Spleen (tissue), 11 donors: ENCODE results near the gene GMNN. TPM values are rescaled to one million over a fixed set of nuclear protein-coding genes. Genes with fewer than 3 reads are reported as not detected.

Experiments used
- DNase-seq: peaks from one replicate; pipeline ENCODE4 v3.0.0-alpha.2; 2020
- H3K27ac ChIP-seq, 8 donors: fragments of 200-600 bp; sonication (generic) in 7 of 8; 1 replicate in 4 of 8; 2 replicates in 4 of 8; pipeline versions ENCODE4 v1.5.0 to v1.8.0; 2016 to 2021; ENCODE audit warnings: inconsistent platforms in 4 of 8, mild to moderate bottlenecking in 4 of 8, moderate library complexity in 1 of 8
- H3K27me3 ChIP-seq, 7 donors: fragments of 200-600 bp; sonication (generic) in 6 of 7; replicated peaks in 1 of 7; 1 replicate in 4 of 7; 2 replicates in 3 of 7; pipeline versions ENCODE4 v1.5.0 to v1.8.0; 2016 to 2021; ENCODE audit warnings: inconsistent platforms in 3 of 7, mild to moderate bottlenecking in 1 of 7
- H3K36me3 ChIP-seq, 6 donors: fragments of 200-600 bp; sonication (generic) in 5 of 6; 1 replicate in 4 of 6; 2 replicates in 2 of 6; pipeline versions ENCODE4 v1.5.0 to v1.8.0; 2016 to 2021; ENCODE audit warnings: inconsistent platforms in 2 of 6
- H3K4me1 ChIP-seq, 6 donors: fragments of 200-600 bp; sonication (generic) in 5 of 6; 1 replicate in 3 of 6; 2 replicates in 3 of 6; pipeline versions ENCODE4 v1.5.0 to v1.8.0; 2016 to 2021; ENCODE audit warnings: inconsistent platforms in 3 of 6
- H3K4me3 ChIP-seq, 8 donors: fragments of 200-600 bp; sonication (generic) in 7 of 8; 1 replicate in 4 of 8; 2 replicates in 4 of 8; pipeline versions ENCODE4 v1.5.0 to v1.8.0; 2016 to 2021; ENCODE audit warnings: inconsistent platforms in 4 of 8, mild to moderate bottlenecking in 4 of 8, moderate library complexity in 2 of 8
- H3K9me3 ChIP-seq, 8 donors: fragments of 200-600 bp; sonication (generic) in 7 of 8; 1 replicate in 4 of 8; 2 replicates in 4 of 8; pipeline versions ENCODE4 v1.5.0 to v1.8.0; 2016 to 2021; ENCODE audit warnings: inconsistent platforms in 4 of 8
- POLR2A ChIP-seq, 3 donors: fragments of 450-650 bp; IDR thresholded peaks; one replicate each; pipeline ENCODE4 v1.5.1; 2017; ENCODE audit warnings: antibody characterized with exemption in 3 of 3, mild to moderate bottlenecking in 1 of 3
- POLR2AphosphoS5 ChIP-seq, 3 donors: sonication (generic); formaldehyde crosslinking; IDR thresholded peaks; one replicate each; pipeline ENCODE4 v1.5.1; 2017; ENCODE audit warnings: antibody characterized with exemption in 3 of 3
- WGBS, 5 donors: extraction: QIAGEN DNeasy Blood & Tissue Kit in 3 of 5; methylation state at CpG; one replicate each; pipeline versions ENCODE4 v1.1.5 to v1.1.7; 2013 to 2018; 5-methylcytosine and 5-hydroxymethylcytosine counted together
- intact Hi-C: fragments of 100-400 bp; cut with DNase I; formaldehyde crosslinking; loops from one replicate; pipeline ENCODE4 v1.15.0; 2023; ENCODE audit warnings: low total_unique reads
- polyA plus RNA-seq, 3 donors: library from polyadenylated mRNA; stranded (reverse); fragments of 200-250 nt; gene quantifications; one replicate each; pipeline ENCODE4 v1.2.1, GENCODE V29; 2013
- total RNA-seq, 7 donors: library from RNA; depleted of rRNA in 3 of 7; stranded (reverse); fragments of >200 nt in 3 of 7; fragmentation: NEBNext Ultra II Directional in 4 of 7; extraction: Animal tissue kit (Norgen Biotek cat#: 25700) in 4 of 7; gene quantifications; one replicate each; pipeline versions ENCODE4 v1.1.0 to v1.2.1, GENCODE V29; 2016 to 2021
- TF ChIP-seq, protein P1 (sequence below), 11 experiments: fragments of 200-600 bp in 7 of 11; fragments of 450-650 bp in 4 of 11; sonication (generic) in 4 of 11; IDR thresholded peaks in 8 of 11; conservative IDR thresholded peaks in 3 of 11; 1 replicate in 7 of 11; 2 replicates in 4 of 11; pipeline versions ENCODE4 v1.4.0 to v1.8.0; 2016 to 2021; ENCODE audit warnings: antibody characterized with exemption in 11 of 11, inconsistent platforms in 4 of 11, mild to moderate bottlenecking in 1 of 11
- donor health status: healthy with polysubstance abuse.
- donor health status: DM: no; HTN: no; CAD: no; lungs with moderate emphysema.
- donor health status: DM: no; HTN: no; CAD: no.
- donor health status: Bipolar disorder and iron deficiency.
- donor health status: healthy.
- donor health status: DM: no; HTN: no; CAD: no.
- donor health status: DM: yes; HTN: yes; CAD: no.

Gene GMNN
- total and polyA plus RNA-seq, 10 donors: 11.1 to 32.3 (median 16.1) TPM

- peaks cover 0 to 6% (median 0%) of the 10 kb centered on the region in 6 donors for H3K36me3 ChIP-seq
- intact Hi-C loops: no loop called here
- DNase-seq: no peak
Measured at GRCh38 chr6:24795106-24795505, 20.4 kb downstream of the GMNN start.

DNA sequence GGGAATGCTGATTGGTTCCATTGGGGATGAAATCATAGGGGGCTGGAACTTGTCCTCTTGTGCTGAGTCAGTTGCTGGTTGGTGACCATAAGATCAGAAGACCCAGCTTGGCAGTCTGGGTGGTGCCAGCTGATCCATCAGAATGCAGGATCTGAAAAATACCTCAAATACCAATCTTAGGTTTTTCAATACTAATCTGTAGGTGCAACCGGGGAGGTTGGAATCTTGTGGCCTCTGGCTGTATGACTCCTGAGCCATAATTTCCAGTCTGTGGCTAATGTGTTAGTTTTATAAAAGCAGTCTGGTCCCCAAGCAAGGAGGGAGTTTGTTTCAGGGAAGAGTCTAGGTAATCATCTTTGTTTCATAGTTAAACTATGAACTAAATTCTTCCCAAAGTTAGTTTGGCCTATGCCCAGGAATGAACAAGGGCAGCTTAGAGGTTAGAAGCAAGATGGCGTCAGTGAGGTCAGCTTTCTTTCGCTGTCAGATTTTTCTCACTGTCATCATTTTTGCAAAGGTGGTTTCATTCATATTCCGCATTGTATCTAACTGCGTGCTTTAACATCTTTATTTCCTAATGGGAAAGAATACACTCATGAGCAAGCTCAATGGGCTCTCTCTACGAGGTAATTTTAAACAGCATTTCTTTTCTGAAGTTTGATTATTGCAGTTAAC lies 22.0 kb downstream of the GMNN start:
- Histone ChIP-seq H3K27ac (no peak overlapping the region), H3K4me3 (no peak overlapping the region), H3K9me3 (no peaks in the 10 kb centered on the region), H3K4me1 (no peaks in the 10 kb centered on the region), H3K36me3 (peaks cover 0 to 21% (median 0%) of the 10 kb centered on the region in 6 donors), H3K27me3 (no peaks in the 10 kb centered on the region)
- intact Hi-C loops: no loop called here
- DNase-seq: no peak
- 94 to 97% (median 96%) methylated on average over 6 of the region's 6 CpGs for WGBS, 5 donors
- TF ChIP-seq, protein P1, sequence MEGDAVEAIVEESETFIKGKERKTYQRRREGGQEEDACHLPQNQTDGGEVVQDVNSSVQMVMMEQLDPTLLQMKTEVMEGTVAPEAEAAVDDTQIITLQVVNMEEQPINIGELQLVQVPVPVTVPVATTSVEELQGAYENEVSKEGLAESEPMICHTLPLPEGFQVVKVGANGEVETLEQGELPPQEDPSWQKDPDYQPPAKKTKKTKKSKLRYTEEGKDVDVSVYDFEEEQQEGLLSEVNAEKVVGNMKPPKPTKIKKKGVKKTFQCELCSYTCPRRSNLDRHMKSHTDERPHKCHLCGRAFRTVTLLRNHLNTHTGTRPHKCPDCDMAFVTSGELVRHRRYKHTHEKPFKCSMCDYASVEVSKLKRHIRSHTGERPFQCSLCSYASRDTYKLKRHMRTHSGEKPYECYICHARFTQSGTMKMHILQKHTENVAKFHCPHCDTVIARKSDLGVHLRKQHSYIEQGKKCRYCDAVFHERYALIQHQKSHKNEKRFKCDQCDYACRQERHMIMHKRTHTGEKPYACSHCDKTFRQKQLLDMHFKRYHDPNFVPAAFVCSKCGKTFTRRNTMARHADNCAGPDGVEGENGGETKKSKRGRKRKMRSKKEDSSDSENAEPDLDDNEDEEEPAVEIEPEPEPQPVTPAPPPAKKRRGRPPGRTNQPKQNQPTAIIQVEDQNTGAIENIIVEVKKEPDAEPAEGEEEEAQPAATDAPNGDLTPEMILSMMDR (IDR thresholded peaks at IDR 0.05 in 8 of 11, conservative IDR thresholded peaks at IDR 0.05 in 3 of 11): no peak
- TF ChIP-seq POLR2A (IDR thresholded peaks at IDR 0.05) (no peak), POLR2AphosphoS5 (IDR thresholded peaks at IDR 0.05) (no peak)

More at GRCh38 chr6:24795106-24795505, 20.4 kb downstream of the GMNN start:
- no peak overlapping the region for H3K27ac ChIP-seq
- H3K4me1 ChIP-seq: no peaks in the 10 kb centered on the region
- no peaks in the 10 kb centered on the region for H3K27me3 ChIP-seq
- 63 to 90% (median 87%) methylated on average over 2 of the region's 2 CpGs for WGBS, 5 donors
- H3K4me3 ChIP-seq: no peak overlapping the region
- TF ChIP-seq, protein P1 (IDR thresholded peaks at IDR 0.05 in 8 of 11, conservative IDR thresholded peaks at IDR 0.05 in 3 of 11): no peak
- no peak for TF ChIP-seq POLR2AphosphoS5 (IDR thresholded peaks at IDR 0.05)
- TF ChIP-seq POLR2A (IDR thresholded peaks at IDR 0.05): no peak
- H3K9me3 ChIP-seq: no peaks in the 10 kb centered on the region

DNA sequence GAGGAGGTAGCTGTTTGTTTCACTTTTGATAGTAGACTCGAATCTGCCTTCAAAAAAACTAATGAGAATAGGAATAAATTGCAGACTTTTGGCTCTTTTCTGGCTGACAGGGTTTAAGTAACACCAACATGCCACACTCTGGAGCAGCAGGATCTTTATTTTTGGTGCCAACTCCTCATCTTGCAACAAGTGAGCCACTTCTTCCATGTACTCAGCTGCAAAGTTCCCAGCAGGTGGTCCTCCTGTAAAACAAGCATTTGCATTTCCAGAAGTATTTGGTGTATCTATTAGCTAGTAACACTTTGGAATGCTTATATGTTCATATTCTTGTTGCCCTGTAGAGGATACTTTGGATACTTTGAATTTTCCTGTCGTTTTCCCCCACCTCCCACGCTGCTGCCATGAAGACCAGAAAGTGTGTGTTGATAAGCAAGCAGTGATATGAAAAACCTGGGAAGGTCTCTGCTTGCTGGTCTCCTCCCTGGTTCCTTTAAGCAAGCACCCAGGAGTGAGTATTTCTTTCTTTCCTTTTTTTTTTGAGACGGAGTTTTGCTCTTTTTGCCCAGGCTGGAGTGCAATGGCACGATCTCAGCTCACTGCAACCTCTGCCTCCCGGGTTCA lies 23.0 kb downstream of the GMNN start:
- H3K36me3 ChIP-seq: peaks cover 0 to 26% (median 0%) of the 10 kb centered on the region in 6 donors
- 83 to 92% (median 87%) methylated on average over 6 of the region's 6 CpGs for WGBS, 5 donors
- H3K9me3 ChIP-seq: no peaks in the 10 kb centered on the region
- DNase-seq: no peak
- TF ChIP-seq POLR2AphosphoS5 (IDR thresholded peaks at IDR 0.05) (no peak), POLR2A (IDR thresholded peaks at IDR 0.05) (no peak)
- TF ChIP-seq, protein P1 (IDR thresholded peaks at IDR 0.05 in 8 of 11, conservative IDR thresholded peaks at IDR 0.05 in 3 of 11): no peak
- H3K27ac ChIP-seq: no peak overlapping the region
- intact Hi-C loops: no loop called here
- H3K4me1 ChIP-seq: no peaks in the 10 kb centered on the region
- H3K4me3 ChIP-seq: no peak overlapping the region
- H3K27me3 ChIP-seq: no peaks in the 10 kb centered on the region
